H9 (cell line): ENCODE measurements around the gene TOM1L2. TPM values are rescaled to one million over a fixed set of nuclear protein-coding genes. Genes with fewer than 3 reads are reported as not detected.

Source experiments
- DNase-seq: peaks from one replicate; pipeline ENCODE4 v3.0.0-alpha.2; 2017
- H2AFZ ChIP-seq: one replicate; pipeline ENCODE4 v1.6.1; 2013; ENCODE audit warnings: mild to moderate bottlenecking, low read length, control low read depth, moderate library complexity
- H2AK5ac ChIP-seq: 2 replicates; pipeline ENCODE4 v1.6.1; 2013; ENCODE audit warnings: low read length, control low read depth, mixed read lengths; ENCODE audit not compliant: insufficient read length
- H2BK120ac ChIP-seq: one replicate; pipeline ENCODE4 v1.6.1; 2013; ENCODE audit warnings: low read depth, mild to moderate bottlenecking, low read length, control low read depth, inconsistent platforms; ENCODE audit not compliant: poor library complexity, severe bottlenecking
- H2BK12ac ChIP-seq: 2 replicates; pipeline ENCODE4 v1.6.1; 2013; ENCODE audit warnings: low read length, control low read depth, mixed read lengths, low read depth; ENCODE audit not compliant: insufficient read length
- H2BK15ac ChIP-seq: 2 replicates; pipeline ENCODE4 v1.6.1; 2013; ENCODE audit warnings: low read depth, low read length, control low read depth
- H2BK20ac ChIP-seq: one replicate; pipeline ENCODE4 v1.6.1; 2013; ENCODE audit warnings: low read depth, mild to moderate bottlenecking, low read length, control low read depth, inconsistent platforms; ENCODE audit not compliant: poor library complexity, severe bottlenecking
- H2BK5ac ChIP-seq: 2 replicates; pipeline ENCODE4 v1.6.1; 2013; ENCODE audit warnings: low read length, control low read depth, mixed read lengths; ENCODE audit not compliant: insufficient read length
- H3K14ac ChIP-seq: 2 replicates; pipeline ENCODE4 v1.6.1; 2013; ENCODE audit warnings: low read length, control low read depth; ENCODE audit not compliant: insufficient read depth
- H3K18ac ChIP-seq: 2 replicates; pipeline ENCODE4 v1.6.1; 2013; ENCODE audit warnings: low read depth, mild to moderate bottlenecking, mixed read lengths, low read length, control low read depth; ENCODE audit not compliant: insufficient read length
- H3K23ac ChIP-seq: 2 replicates; pipeline ENCODE4 v1.6.1; 2013; ENCODE audit warnings: low read length, control low read depth, mixed read lengths, low read depth; ENCODE audit not compliant: insufficient read length
- H3K23me2 ChIP-seq: 2 replicates; pipeline ENCODE4 v1.6.1; 2013; ENCODE audit warnings: low read depth, mild to moderate bottlenecking, mixed read lengths, low read length, control low read depth; ENCODE audit not compliant: insufficient read length, poor library complexity, severe bottlenecking
- H3K27ac ChIP-seq: 2 replicates; pipeline ENCODE4 v1.5.1; 2013; ENCODE audit warnings: low read length, control low read depth, mixed read lengths, low read depth; ENCODE audit not compliant: insufficient read length
- H3K27me3 ChIP-seq: 2 replicates; pipeline ENCODE4 v1.6.1; 2013; ENCODE audit warnings: low read length, control low read depth, inconsistent platforms; ENCODE audit not compliant: insufficient read depth
- H3K4ac ChIP-seq: 2 replicates; pipeline ENCODE4 v1.6.1; 2013; ENCODE audit warnings: low read depth, mild to moderate bottlenecking, control low read depth, inconsistent platforms, low read length, moderate library complexity
- H3K4me1 ChIP-seq: 2 replicates; pipeline ENCODE4 v1.6.1; 2013; ENCODE audit warnings: low read length, control low read depth, inconsistent platforms; ENCODE audit not compliant: insufficient read depth
- H3K4me2 ChIP-seq: 2 replicates; pipeline ENCODE4 v1.6.1; 2013; ENCODE audit warnings: low read length, control low read depth, mixed read lengths; ENCODE audit not compliant: insufficient read length, insufficient read depth
- H3K56ac ChIP-seq: 2 replicates; pipeline ENCODE4 v1.6.1; 2013; ENCODE audit warnings: low read depth, mild to moderate bottlenecking, mixed read lengths, low read length, control low read depth; ENCODE audit not compliant: insufficient read length
- H3K79me1 ChIP-seq: 2 replicates; pipeline ENCODE4 v1.6.1; 2013; ENCODE audit warnings: low read depth, mild to moderate bottlenecking, moderate library complexity, low read length, control low read depth, inconsistent platforms; ENCODE audit not compliant: insufficient read depth, poor library complexity, severe bottlenecking
- H3K79me2 ChIP-seq: 2 replicates; pipeline ENCODE4 v1.6.1; 2013; ENCODE audit warnings: low read length, control low read depth, inconsistent platforms; ENCODE audit not compliant: insufficient read depth
- H3K9ac ChIP-seq: 2 replicates; pipeline ENCODE4 v1.6.1; 2013; ENCODE audit warnings: low read length, control low read depth, mixed read lengths; ENCODE audit not compliant: insufficient read length; ENCODE audit errors: extremely low read depth
- H3K9me3 ChIP-seq: one replicate; pipeline ENCODE4 v1.6.1; 2013; ENCODE audit warnings: low read depth, low read length, inconsistent platforms; ENCODE audit not compliant: control insufficient read depth
- H3T11ph ChIP-seq: one replicate; pipeline ENCODE4 v1.6.1; 2013; ENCODE audit warnings: mild to moderate bottlenecking, low read length, control low read depth, inconsistent platforms
- H4K20me1 ChIP-seq: one replicate; pipeline ENCODE4 v1.6.1; 2013; ENCODE audit not compliant: control insufficient read depth, insufficient read length, insufficient read depth
- H4K5ac ChIP-seq: 2 replicates; pipeline ENCODE4 v1.6.1; 2013; ENCODE audit warnings: low read depth, mild to moderate bottlenecking, mixed read lengths, low read length, control low read depth; ENCODE audit not compliant: insufficient read length
- H4K8ac ChIP-seq: replicated peaks from 2 replicates; pipeline ENCODE4 v1.6.1; 2013; ENCODE audit warnings: low read length, control low read depth, mixed read lengths, low read depth; ENCODE audit not compliant: insufficient read length
- H4K91ac ChIP-seq: 2 replicates; pipeline ENCODE4 v1.6.1; 2013; ENCODE audit warnings: low read depth, mild to moderate bottlenecking, moderate library complexity, mixed read lengths, low read length, control low read depth; ENCODE audit not compliant: insufficient read length
- H3K27ac Mint-ChIP-seq, 3 experiments: 2 replicates in 2 of 3; 3 replicates in 1 of 3; pipeline ENCODE4 v1.8.0; 2020 to 2021; ENCODE audit warnings: mixed read lengths in 3 of 3, mild to moderate bottlenecking in 1 of 3, moderate library complexity in 1 of 3
- H3K27me3 Mint-ChIP-seq: 2 replicates; pipeline ENCODE4 v1.8.0; 2021; ENCODE audit warnings: low read depth, mild to moderate bottlenecking, moderate library complexity, mixed read lengths
- H3K36me3 Mint-ChIP-seq, 3 experiments: 2 replicates in 2 of 3; 3 replicates in 1 of 3; pipeline ENCODE4 v1.8.0; 2020 to 2021; ENCODE audit warnings: low read depth in 3 of 3, mixed read lengths in 3 of 3; ENCODE audit not compliant: insufficient read depth in 1 of 3
- H3K4me1 Mint-ChIP-seq, 2 experiments: 2 replicates each; pipeline ENCODE4 v1.8.0; 2020; ENCODE audit warnings: mixed read lengths in 2 of 2
- H3K4me3 Mint-ChIP-seq, 2 experiments: 2 replicates in 1 of 2; 3 replicates in 1 of 2; pipeline ENCODE4 v1.8.0; 2020 to 2021; ENCODE audit warnings: mild to moderate bottlenecking in 2 of 2, mixed read lengths in 2 of 2, moderate library complexity in 1 of 2
- H3K9me3 Mint-ChIP-seq, 2 experiments: 2 replicates in 1 of 2; 3 replicates in 1 of 2; pipeline ENCODE4 v1.8.0; 2020; ENCODE audit warnings: mild to moderate bottlenecking in 2 of 2, mixed read lengths in 2 of 2, moderate library complexity in 1 of 2
- CTCF ChIP-seq: fragments of 200-600 bp; sonication (generic); conservative IDR thresholded peaks from 3 replicates; pipeline ENCODE4 v1.8.0; 2021; ENCODE audit warnings: antibody characterized with exemption, mild to moderate bottlenecking
- WGBS: extraction: QIAGEN DNeasy Blood & Tissue Kit; methylation state at CpG from one replicate; pipeline ENCODE4 v1.1.7; 2013; ENCODE audit warnings: missing lambda C conversion rate, low lambda C conversion rate, mixed read lengths; ENCODE audit not compliant: insufficient read length; ENCODE audit errors: extremely low coverage; 5-methylcytosine and 5-hydroxymethylcytosine counted together
- total RNA-seq: library from RNA; stranded (reverse); gene quantifications from 2 replicates; pipeline ENCODE4 v1.2.1, GENCODE V29; 2021

TOM1L2 gene
- total RNA-seq, 1 experiment from 2014 or later, result 4.6 TPM

- H4K91ac ChIP-seq, result no peak overlapping the region
- TF ChIP-seq CTCF, result no peak
- H3K9ac ChIP-seq, result no peak overlapping the region
- no peak overlapping the region for H2BK5ac ChIP-seq
- H4K8ac ChIP-seq, result no peak overlapping the region
- no peaks in the 10 kb centered on the region for H3K27me3 ChIP-seq
- H3T11ph ChIP-seq, result no peak overlapping the region
- peaks cover 22 to 38% of the 10 kb centered on the region in 2 experiments for H3K4me1 Mint-ChIP-seq
- no peak overlapping the region for H2AFZ ChIP-seq
- no peaks in the 10 kb centered on the region for H3K79me1 ChIP-seq
- H3K23me2 ChIP-seq, result no peaks in the 10 kb centered on the region
- no peaks in the 10 kb centered on the region for H4K20me1 ChIP-seq
- no peak overlapping the region for H2AK5ac ChIP-seq
- H3K9me3 Mint-ChIP-seq, result no peaks in the 10 kb centered on the region
- no CpG with 5 or more reads among the region's 22 CpGs for WGBS
- H3K4ac ChIP-seq, result no peak overlapping the region
- DNase-seq, result no peak
- H3K14ac ChIP-seq, result no peak overlapping the region
- H3K27me3 Mint-ChIP-seq, result no peaks in the 10 kb centered on the region
- no peak overlapping the region for H3K18ac ChIP-seq
- no peaks in the 10 kb centered on the region; the same call in 1 of the 2 replicates for H3K79me2 ChIP-seq
- no peak overlapping the region for H3K23ac ChIP-seq
- peaks cover 27 to 69% (median 57%) of the 10 kb centered on the region in 3 experiments for H3K36me3 Mint-ChIP-seq
- H3K9me3 ChIP-seq, result no peaks in the 10 kb centered on the region
- H2BK20ac ChIP-seq, result no peak overlapping the region
- no peaks in the 10 kb centered on the region; the same call in 1 of the 2 replicates for H3K4me1 ChIP-seq
- no peak overlapping the region for H3K4me2 ChIP-seq
- no peak overlapping the region for H4K5ac ChIP-seq
- no peak overlapping the region for H3K56ac ChIP-seq
- no peak overlapping the region for H2BK120ac ChIP-seq
- H2BK12ac ChIP-seq, result no peak overlapping the region
- H3K4me3 Mint-ChIP-seq, result no peak overlapping the region
- no peak overlapping the region for H3K27ac ChIP-seq
- H3K27ac Mint-ChIP-seq, result no peak overlapping the region; a peak in 1 of 7 replicates
- H2BK15ac ChIP-seq, result no peak overlapping the region
Observed at GRCh38 chr17:17816240-17816814, 155.9 kb downstream of the TOM1L2 start.
